DMS53 treated with DMSO at 0.1 percent for 48 hours (cell line): ENCODE data around the gene KCNB1.
"Not testable (repeated sequence)": the region's sequence is repeated elsewhere in the genome, so short reads cannot be mapped to it uniquely, and the experiment has no call there.

Experiments used
- DNase-seq: peaks from one replicate; lab custom pipeline; 2025; ENCODE audit not compliant: unreplicated experiment; lab: John Stamatoyannopoulos, UW

KCNB1 gene

GRCh38 chr20:49330701-49331615, 151.5 kb downstream of the KCNB1 start:
- DNase-seq = no peak

GRCh38 chr20:49328790-49329189, 153.7 kb downstream of the KCNB1 start:
- DNase-seq = no peak

- DNase-seq = no peak
These were observed 156.4 kb downstream of the KCNB1 start for GRCh38 chr20:49326026-49326425.

- no peak for DNase-seq
These were observed 158.2 kb downstream of the KCNB1 start for GRCh38 chr20:49324306-49324705.

- DNase-seq = peak; percentile 29
These were observed 158.7 kb downstream of the KCNB1 start for GRCh38 chr20:49323622-49324238.

- DNase-seq = no peak
These were observed 162.0 kb downstream of the KCNB1 start for GRCh38 chr20:49320460-49320859.

GRCh38 chr20:49319208-49319809, 163.2 kb downstream of the KCNB1 start:
- no peak for DNase-seq

GRCh38 chr20:49318430-49319207, 163.8 kb downstream of the KCNB1 start:
- DNase-seq = no peak

- DNase-seq = no peak
These were observed 164.4 kb downstream of the KCNB1 start for GRCh38 chr20:49318091-49318429.

GRCh38 chr20:49316704-49317103, 165.8 kb downstream of the KCNB1 start:
- no peak for DNase-seq

GRCh38 chr20:49315580-49315979, 166.9 kb downstream of the KCNB1 start:
- DNase-seq = no peak

- DNase-seq = not testable (repeated sequence)
These were observed 168.4 kb downstream of the KCNB1 start for GRCh38 chr20:49314052-49314451.
